Naive thymus-derived CD4-positive, alpha-beta T cell (primary cell): ENCODE data around the gene CACNB1. TPM values are rescaled to one million over a fixed set of nuclear protein-coding genes. Genes with fewer than 3 reads are reported as not detected.
A peak's percentile ranks its signal among the peaks of the same experiment; 100 is the strongest.

Source experiments
- ATAC-seq: fragments of 150-1000 bp; cut with Tn5 transposase; 2 replicates; pipeline ENCODE4 v1.10.0; 2021; ENCODE audit warnings: mild to moderate bottlenecking, moderate library complexity
- CTCF ChIA-PET: fragments of 350-600 bp; sonication (Branson Sonifier 250); formaldehyde crosslinking; loops from one replicate; lab custom pipeline; 2021; ENCODE audit warnings: antibody characterized with exemption; lab: Charles Lee
- POLR2A ChIA-PET: fragments of 350-600 bp; sonication (Branson Sonifier 250); formaldehyde crosslinking; loops from one replicate; lab custom pipeline; 2021; ENCODE audit warnings: antibody characterized with exemption, inconsistent platforms; lab: Charles Lee
- DNase-seq, 9 donors: peaks; one replicate each; pipeline versions ENCODE4 v3.0.0 to v3.0.0-alpha.2; 2020 to 2022; ENCODE audit warnings: mixed read lengths in 1 of 9
- H3K27ac ChIP-seq: one replicate; pipeline ENCODE4 v1.7.0; 2013; ENCODE audit warnings: mild to moderate bottlenecking, low read depth, low read length, moderate library complexity
- H3K27me3 ChIP-seq, 2 donors: one replicate each; pipeline ENCODE4 v1.7.0; 2013; ENCODE audit warnings: low read length in 2 of 2, mild to moderate bottlenecking in 2 of 2, moderate library complexity in 2 of 2; ENCODE audit not compliant: control insufficient read depth in 2 of 2, insufficient read depth in 2 of 2
- H3K36me3 ChIP-seq, 3 experiments: 1 replicate in 2 of 3; 2 replicates in 1 of 3; pipeline ENCODE4 v1.7.0; 2013; ENCODE audit warnings: low read length in 3 of 3, mild to moderate bottlenecking in 3 of 3, moderate library complexity in 1 of 3; ENCODE audit not compliant: insufficient read depth in 3 of 3, control insufficient read depth in 2 of 3
- H3K4me1 ChIP-seq, 2 donors: one replicate each; pipeline ENCODE4 v1.7.0; 2013; ENCODE audit warnings: low read length in 2 of 2, mild to moderate bottlenecking in 2 of 2, moderate library complexity in 1 of 2; ENCODE audit not compliant: control insufficient read depth in 2 of 2, insufficient read depth in 2 of 2
- H3K4me3 ChIP-seq: 2 replicates; pipeline ENCODE4 v1.7.0; 2013; ENCODE audit warnings: mild to moderate bottlenecking, low read length
- H3K9me3 ChIP-seq, 3 experiments: 1 replicate in 2 of 3; 2 replicates in 1 of 3; pipeline ENCODE4 v1.7.0; 2013; ENCODE audit warnings: low read length in 3 of 3; ENCODE audit not compliant: control insufficient read depth in 2 of 3
- H3K27ac Mint-ChIP-seq, 9 donors: one replicate each; pipeline ENCODE4 v1.8.0; 2020 to 2022; ENCODE audit warnings: mixed read lengths in 9 of 9, mild to moderate bottlenecking in 8 of 9, moderate library complexity in 5 of 9, inconsistent platforms in 2 of 9
- H3K27me3 Mint-ChIP-seq, 5 donors: one replicate each; pipeline ENCODE4 v1.8.0; 2021 to 2022; ENCODE audit warnings: mixed read lengths in 5 of 5, mild to moderate bottlenecking in 1 of 5
- H3K36me3 Mint-ChIP-seq, 5 donors: one replicate each; pipeline ENCODE4 v1.8.0; 2020 to 2022; ENCODE audit warnings: mixed read lengths in 5 of 5, mild to moderate bottlenecking in 3 of 5, inconsistent platforms in 1 of 5
- H3K4me1 Mint-ChIP-seq, 7 donors: one replicate each; pipeline ENCODE4 v1.8.0; 2020 to 2022; ENCODE audit warnings: mixed read lengths in 7 of 7, mild to moderate bottlenecking in 3 of 7, inconsistent platforms in 1 of 7
- H3K4me3 Mint-ChIP-seq, 10 donors: one replicate each; pipeline ENCODE4 v1.8.0; 2020 to 2022; ENCODE audit warnings: mild to moderate bottlenecking in 10 of 10, mixed read lengths in 10 of 10, moderate library complexity in 6 of 10, inconsistent platforms in 2 of 10
- H3K9me3 Mint-ChIP-seq, 11 donors: one replicate each; pipeline ENCODE4 v1.8.0; 2020 to 2022; ENCODE audit warnings: mixed read lengths in 11 of 11, mild to moderate bottlenecking in 4 of 11, inconsistent platforms in 1 of 11, moderate library complexity in 1 of 11
- intact Hi-C, 2 donors: fragments of 100-400 bp; cut with micrococcal nuclease; formaldehyde crosslinking; loops; one replicate each; pipeline ENCODE4 v1.15.1; 2023
- polyA plus RNA-seq, 2 donors: library from polyadenylated mRNA; unstranded; fragments of 300-500 nt; fragmentation: Illumina TruSeq; gene quantifications; one replicate each; pipeline ENCODE4 v1.2.3, GENCODE V29; 2021
- total RNA-seq, 6 experiments: library from RNA in 5 of 6; stranded (reverse) in 5 of 6; gene quantifications; 1 replicate in 5 of 6; 2 replicates in 1 of 6; pipeline ENCODE4 v1.2.3 and lab custom pipeline; 2021 to 2026

Gene CACNB1
- total and polyA plus RNA-seq, 7 experiments from 2014 or later: 0.39 to 22.0 (median 11.9) TPM

DNA sequence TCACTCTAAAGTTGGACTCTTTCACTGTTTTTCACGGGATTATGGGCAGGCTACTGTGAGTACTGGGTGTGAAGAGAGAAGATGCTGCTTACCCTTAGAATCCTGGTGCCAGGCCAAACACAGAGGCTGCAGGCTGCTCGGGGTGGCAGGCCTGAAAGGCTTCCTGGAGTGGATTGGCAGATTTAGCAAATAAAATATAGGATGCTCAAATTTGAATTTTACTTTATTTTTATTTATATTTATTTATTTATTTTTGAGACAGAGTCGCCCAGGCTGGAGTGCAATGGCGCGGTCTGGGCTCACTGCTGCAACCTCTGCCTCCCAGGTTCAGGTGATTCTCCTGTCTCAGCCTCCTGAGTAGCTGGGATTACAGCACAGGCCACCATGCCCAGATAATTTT lies 43.2 kb upstream of the CACNB1 start:
- H3K4me3 ChIP-seq: no peak overlapping the region
- H3K27me3 ChIP-seq: no peaks in the 10 kb centered on the region
- Mint-ChIP-seq H3K27me3 (peaks cover 0 to 4% (median 0%) of the 10 kb centered on the region in 5 donors), H3K4me3 (no peak overlapping the region), H3K27ac (peak overlapping the region in 1 of 9 donors; percentile 30), H3K36me3 (no peaks in the 10 kb centered on the region), H3K9me3 (peaks cover 0 to 1% (median 0%) of the 10 kb centered on the region in 11 donors), H3K4me1 (peaks cover 20 to 42% (median 34%) of the 10 kb centered on the region in 7 donors)
- CTCF ChIA-PET: interaction anchor here (0.6 to 14.0 kb wide), 3 partner anchors 32 to 288 kb away, joined by 3 to 285 read pairs (median 6); partner anchors contain the start of gene RPL19
- peaks cover 27 to 40% of the 10 kb centered on the region in 2 donors for H3K4me1 ChIP-seq
- ATAC-seq (no peak), DNase-seq (no peak)
- no peak overlapping the region for H3K27ac ChIP-seq
- POLR2A ChIA-PET: interaction anchor here (1.7 kb wide), 1 partner anchor 41 kb away, joined by 10 read pairs; the partner anchor contains the start of gene RPL19
- no peaks in the 10 kb centered on the region for H3K36me3 ChIP-seq
- no peaks in the 10 kb centered on the region for H3K9me3 ChIP-seq
- intact Hi-C loops: no loop called here

DNA sequence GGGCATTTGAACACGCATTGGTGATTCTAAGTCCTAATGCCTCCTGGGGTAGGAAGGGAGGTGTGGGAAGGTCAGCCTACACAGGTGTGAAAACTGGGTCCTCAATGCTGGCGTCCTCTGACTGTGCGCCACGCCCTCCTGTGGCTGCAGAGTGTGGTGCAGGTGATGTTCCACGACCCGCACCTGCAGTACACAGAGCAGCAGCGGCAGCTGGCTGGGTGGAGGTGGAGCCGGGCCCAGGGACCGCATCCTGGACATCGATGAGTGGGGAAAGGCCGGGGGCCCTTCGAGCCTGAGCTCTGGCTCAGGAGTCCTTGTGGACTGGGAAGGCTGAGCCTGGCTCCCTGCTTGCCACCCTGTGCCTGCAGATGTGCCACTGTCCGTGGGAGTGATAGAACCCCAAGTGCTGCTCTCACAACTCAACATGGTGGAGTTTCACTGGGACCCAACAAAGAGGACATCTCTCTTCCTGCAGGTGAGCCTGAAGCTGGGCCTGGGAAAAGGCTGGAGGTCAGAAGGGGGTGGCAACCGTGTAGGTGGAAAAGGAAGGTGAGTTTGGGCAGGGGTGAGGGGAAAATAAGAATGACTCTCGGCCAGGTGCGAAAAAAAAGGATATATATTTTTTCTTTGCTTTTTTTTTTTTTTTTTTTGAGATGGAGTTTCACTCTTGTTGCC lies 42.3 kb upstream of the CACNB1 start:
- H3K27ac ChIP-seq: peak overlapping the region; percentile 20
- no peaks in the 10 kb centered on the region for H3K9me3 ChIP-seq
- no peak overlapping the region for H3K4me3 ChIP-seq
- H3K27me3 ChIP-seq: no peaks in the 10 kb centered on the region
- ChIA-PET CTCF (interaction anchor here (0.6 to 14.0 kb wide), 5 partner anchors 32 to 287 kb away, joined by 3 to 285 read pairs (median 3); partner anchors contain the start of gene RPL19), POLR2A (interaction anchor here (0.9 to 6.9 kb wide), 2 partner anchors 18 to 35 kb away, joined by 3 to 144 read pairs; partner anchors contain the start of gene RPL19)
- peak overlapping the region in 6 of 10 donors; percentile 37 to 61 (median 44) for H3K4me3 Mint-ChIP-seq
- DNase-seq (peak; percentile 50 to 71 (median 68)), ATAC-seq (peak; percentile 65)
- no peaks in the 10 kb centered on the region for H3K36me3 ChIP-seq
- peaks cover 21 to 44% (median 36%) of the 10 kb centered on the region in 7 donors for H3K4me1 Mint-ChIP-seq
- peak overlapping the region in 8 of 9 donors; percentile 58 to 99 (median 83) for H3K27ac Mint-ChIP-seq
- H3K36me3 Mint-ChIP-seq: no peaks in the 10 kb centered on the region
- intact Hi-C loops: loop anchor here (1.0 to 10.0 kb wide), 5 partner anchors 15 to 485 kb away; partner anchors contain the start of genes ARL5C (in 1 of the 2), PLXDC1 (in 1 of the 2), PSMB3 (in 1 of the 2) and STAC2 (in 1 of the 2)
- peaks cover 29 to 42% of the 10 kb centered on the region in 2 donors for H3K4me1 ChIP-seq
- H3K9me3 Mint-ChIP-seq: peaks cover 0 to 2% (median 0%) of the 10 kb centered on the region in 11 donors
- peaks cover 0 to 4% (median 0%) of the 10 kb centered on the region in 5 donors for H3K27me3 Mint-ChIP-seq

DNA sequence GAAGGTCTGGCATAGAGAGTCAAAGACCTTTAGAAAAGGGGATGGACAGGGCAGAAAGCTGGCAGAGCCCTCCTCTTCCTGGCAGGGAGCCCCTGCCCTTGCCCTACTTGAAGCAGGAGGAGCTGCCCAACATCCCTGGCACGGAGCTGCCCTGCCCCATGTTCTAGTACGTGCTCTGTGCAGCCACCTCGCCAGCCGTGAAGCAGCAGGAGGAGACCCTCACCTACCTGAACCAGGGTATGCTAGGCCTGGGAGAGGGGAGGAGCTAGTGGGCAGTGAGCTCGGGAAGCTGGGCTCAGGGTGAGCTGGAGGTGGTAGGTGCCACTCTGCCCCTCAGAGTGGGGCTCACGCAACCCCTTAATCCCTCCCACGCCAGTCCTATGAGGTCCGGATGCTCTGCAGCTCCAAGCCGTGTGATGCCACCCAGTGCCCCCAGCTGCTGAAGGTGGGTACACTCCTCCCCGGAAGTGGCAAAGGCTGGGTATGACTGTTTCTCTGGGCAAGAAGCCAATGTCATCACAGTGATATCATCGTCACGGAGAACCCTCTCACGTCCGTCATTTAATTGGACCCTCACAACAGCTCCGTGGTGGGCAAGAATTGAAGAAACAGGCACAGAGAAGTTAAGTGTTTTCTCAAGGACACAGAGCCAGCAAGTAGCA lies 41.0 kb upstream of the CACNB1 start:
- Mint-ChIP-seq H3K27me3 (peaks cover 0 to 2% (median 0%) of the 10 kb centered on the region in 5 donors), H3K27ac (peak overlapping the region; percentile 18 to 99 (median 96)), H3K4me3 (peak overlapping the region; percentile 45 to 89 (median 78)), H3K36me3 (no peaks in the 10 kb centered on the region), H3K4me1 (peaks cover 12 to 36% (median 32%) of the 10 kb centered on the region in 7 donors), H3K9me3 (peaks cover 0 to 2% (median 0%) of the 10 kb centered on the region in 11 donors)
- DNase-seq: peak in 8 of 9 donors; percentile 47 to 89 (median 88)
- ChIA-PET POLR2A (interaction anchor here (0.6 to 6.9 kb wide), 8 partner anchors 11 to 488 kb away, joined by 3 to 144 read pairs (median 4); partner anchors contain the start of gene RPL19), CTCF (interaction anchor here (0.6 to 14.0 kb wide), 9 partner anchors 8 to 614 kb away, joined by 3 to 285 read pairs (median 4); partner anchors contain the start of gene RPL19)
- intact Hi-C loops: loop anchor here (2.0 to 10.0 kb wide), 4 partner anchors 14 to 484 kb away; partner anchors contain the start of genes ARL5C (in 1 of the 2), PLXDC1 (in 1 of the 2), PSMB3 (in 1 of the 2) and STAC2 (in 1 of the 2)
- no peaks in the 10 kb centered on the region for H3K27me3 ChIP-seq
- ATAC-seq: peak; percentile 92
- H3K36me3 ChIP-seq: no peaks in the 10 kb centered on the region
- peak overlapping the region; percentile 79 for H3K27ac ChIP-seq
- H3K9me3 ChIP-seq: no peaks in the 10 kb centered on the region
- H3K4me1 ChIP-seq: peaks cover 24 to 33% of the 10 kb centered on the region in 2 donors
- H3K4me3 ChIP-seq: peak overlapping the region; percentile 43

DNA sequence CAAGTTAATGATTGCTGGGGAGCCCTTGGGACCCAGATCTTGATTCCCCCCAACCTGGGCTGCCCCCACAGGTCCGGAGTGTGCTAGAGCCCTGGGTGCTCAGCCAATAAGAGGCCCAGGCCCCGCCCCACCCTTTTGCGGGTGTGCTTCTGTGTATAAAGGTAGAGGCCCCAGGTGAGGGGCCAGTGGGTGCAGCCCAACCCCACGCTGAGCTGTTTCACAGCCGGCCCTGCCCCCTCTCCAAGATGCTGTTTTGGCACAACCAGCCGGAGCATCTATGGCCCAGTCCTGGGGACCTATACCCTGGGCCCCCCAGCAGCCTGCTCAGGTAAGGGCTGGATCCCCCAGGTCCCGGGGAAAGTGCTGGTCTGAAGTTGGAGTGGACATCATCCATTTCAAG lies 40.1 kb upstream of the CACNB1 start:
- intact Hi-C loops: loop anchor here (5.0 to 10.0 kb wide), 3 partner anchors 73 to 483 kb away; partner anchors contain the start of genes ARL5C (in 1 of the 2), PLXDC1 (in 1 of the 2) and PSMB3 (in 1 of the 2)
- Histone ChIP-seq H3K36me3 (no peaks in the 10 kb centered on the region), H3K9me3 (no peaks in the 10 kb centered on the region), H3K4me1 (peaks cover 24 to 33% of the 10 kb centered on the region in 2 donors), H3K27ac (peak overlapping the region; percentile 79), H3K27me3 (no peaks in the 10 kb centered on the region), H3K4me3 (no peak overlapping the region)
- ChIA-PET POLR2A (interaction anchor here (0.9 to 6.9 kb wide), 5 partner anchors 12 to 145 kb away, joined by 3 to 144 read pairs (median 4); partner anchors contain the start of gene RPL19), CTCF (interaction anchor here (0.5 to 14.0 kb wide), 7 partner anchors 22 to 614 kb away, joined by 3 to 285 read pairs (median 4); partner anchors contain the start of gene RPL19)
- Mint-ChIP-seq H3K27me3 (peaks cover 0 to 2% (median 0%) of the 10 kb centered on the region in 5 donors), H3K4me3 (peak overlapping the region in 3 of 10 donors; percentile 69 to 89 (median 81)), H3K36me3 (no peaks in the 10 kb centered on the region), H3K9me3 (peaks cover 0 to 2% (median 0%) of the 10 kb centered on the region in 11 donors), H3K27ac (peak overlapping the region in 5 of 9 donors; percentile 94 to 99 (median 98)), H3K4me1 (peaks cover 12 to 36% (median 32%) of the 10 kb centered on the region in 7 donors)
- ATAC-seq (no peak), DNase-seq (no peak)

DNA sequence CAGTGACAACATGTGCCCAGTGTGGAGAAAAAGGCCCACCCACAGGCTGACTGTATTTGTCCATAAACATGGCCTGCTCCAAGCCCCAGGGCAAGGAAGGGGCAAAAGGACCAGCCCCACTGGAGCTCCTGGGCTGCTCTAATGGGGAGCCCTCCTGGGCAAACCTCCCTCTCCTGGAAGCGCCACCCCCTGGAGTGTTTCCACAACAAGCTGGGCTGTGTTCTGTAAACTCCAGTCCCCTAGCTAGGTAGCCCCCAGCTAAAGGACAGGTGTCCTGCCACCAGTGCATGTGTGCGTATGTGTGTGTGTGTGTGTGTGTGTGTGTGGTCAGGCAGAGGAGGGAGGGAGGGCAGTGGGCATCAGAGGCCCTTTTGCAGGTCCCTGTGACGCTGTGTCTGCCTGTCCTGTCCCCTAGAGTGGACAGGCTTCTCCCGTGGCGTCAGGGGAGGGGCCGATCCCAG lies 39.5 kb upstream of the CACNB1 start:
- intact Hi-C loops: loop anchor here (5.0 to 10.0 kb wide), 3 partner anchors 72 to 482 kb away; partner anchors contain the start of genes ARL5C (in 1 of the 2), PLXDC1 (in 1 of the 2) and PSMB3 (in 1 of the 2)
- POLR2A ChIA-PET: interaction anchor here (6.9 kb wide), 1 partner anchor 33 kb away, joined by 144 read pairs; the partner anchor contains the start of gene RPL19

More for the DNA sequence above, 39.5 kb upstream of the CACNB1 start:
- peaks cover 0 to 2% (median 0%) of the 10 kb centered on the region in 11 donors for H3K9me3 Mint-ChIP-seq
- H3K36me3 Mint-ChIP-seq: no peaks in the 10 kb centered on the region
- Histone ChIP-seq H3K4me3 (no peak overlapping the region), H3K36me3 (no peaks in the 10 kb centered on the region), H3K9me3 (no peaks in the 10 kb centered on the region), H3K4me1 (peaks cover 28 to 37% of the 10 kb centered on the region in 2 donors), H3K27ac (peak overlapping the region; percentile 43), H3K27me3 (no peaks in the 10 kb centered on the region)
- peak overlapping the region in 5 of 9 donors; percentile 38 to 99 (median 73) for H3K27ac Mint-ChIP-seq
- ATAC-seq: no peak
- CTCF ChIA-PET: interaction anchor here (0.5 to 14.0 kb wide), 7 partner anchors 22 to 211 kb away, joined by 3 to 285 read pairs (median 3); no protein-coding TSS in a partner anchor
- H3K4me3 Mint-ChIP-seq: no peak overlapping the region
- peaks cover 0 to 7% (median 2%) of the 10 kb centered on the region in 5 donors for H3K27me3 Mint-ChIP-seq
- peaks cover 12 to 40% (median 35%) of the 10 kb centered on the region in 7 donors for H3K4me1 Mint-ChIP-seq
- DNase-seq: no peak
